PFSK-1 (cell line): ENCODE results near the gene BLCAP.

Source experiments
- FOXP2 ChIP-seq: optimal IDR thresholded peaks from 2 replicates; pipeline ENCODE3; 2011; ENCODE audit warnings: borderline replicate concordance, control low read depth, inconsistent platforms; ENCODE audit not compliant: insufficient read depth; ENCODE audit errors: extremely low read length, extremely low read depth
- POLR2AphosphoS5 ChIP-seq: IDR thresholded peaks from 2 replicates; pipeline ENCODE4 v1.6.1; 2012; ENCODE audit warnings: low read depth, mild to moderate bottlenecking, control low read depth, low read length, moderate library complexity
- REST ChIP-seq, 2 experiments: IDR thresholded peaks; 2 replicates each; pipeline versions ENCODE4 v1.6.1 to v1.8.0; 2011 to 2012; ENCODE audit warnings: low read depth in 2 of 2, low read length in 2 of 2, control low read depth in 1 of 2, inconsistent platforms in 1 of 2, mild to moderate bottlenecking in 1 of 2, moderate library complexity in 1 of 2; ENCODE audit not compliant: insufficient read depth in 1 of 2
- SIN3A ChIP-seq: IDR thresholded peaks from 2 replicates; pipeline ENCODE4 v1.6.1; 2012; ENCODE audit warnings: mild to moderate bottlenecking, low read length, moderate library complexity, borderline replicate concordance; ENCODE audit not compliant: insufficient read depth
- TAF1 ChIP-seq: IDR thresholded peaks from 2 replicates; pipeline ENCODE4 v1.6.1; 2012; ENCODE audit warnings: low read length, control low read depth, borderline replicate concordance; ENCODE audit not compliant: insufficient read depth

Gene BLCAP

GRCh38 chr20:37515876-37516275 is 11.8 kb downstream of the BLCAP start:
- TF ChIP-seq REST (IDR thresholded peaks at IDR 0.05; ENCODE audit: insufficient read depth in 1 of 2, low read depth in 2 of 2, low read length in 2 of 2) = no peak
- no peak for TF ChIP-seq TAF1
- no peak for TF ChIP-seq FOXP2
- TF ChIP-seq SIN3A = no peak
- TF ChIP-seq POLR2AphosphoS5 = no peak

- TF ChIP-seq TAF1 = no peak
- TF ChIP-seq SIN3A = no peak
- no peak for TF ChIP-seq FOXP2
- no peak for TF ChIP-seq REST (IDR thresholded peaks at IDR 0.05; ENCODE audit: insufficient read depth in 1 of 2, low read depth in 2 of 2, low read length in 2 of 2)
- TF ChIP-seq POLR2AphosphoS5 = no peak
These were observed 13.8 kb downstream of the BLCAP start for GRCh38 chr20:37513779-37514359.

- TF ChIP-seq SIN3A (no peak), TAF1 (no peak), FOXP2 (no peak), REST (IDR thresholded peaks at IDR 0.05; ENCODE audit: insufficient read depth in 1 of 2, low read depth in 2 of 2, low read length in 2 of 2) (no peak), POLR2AphosphoS5 (no peak)
These were observed 15.9 kb downstream of the BLCAP start for GRCh38 chr20:37511610-37512275.

- TF ChIP-seq POLR2AphosphoS5 = no peak
- no peak for TF ChIP-seq TAF1
- no peak for TF ChIP-seq FOXP2
- no peak for TF ChIP-seq SIN3A
- TF ChIP-seq REST (IDR thresholded peaks at IDR 0.05; ENCODE audit: insufficient read depth in 1 of 2, low read depth in 2 of 2, low read length in 2 of 2) = no peak
These were observed 17.4 kb downstream of the BLCAP start for GRCh38 chr20:37510226-37510625.
